ENCODE data around the gene TAS2R14.

TAS2R14 gene

GRCh38 chr12:10968765-10969456 is 29.8 kb upstream of the TAS2R14 start:
- H4K20me1 ChIP-seq (ENCODE audit: insufficient read depth): no peaks in the 10 kb centered on the region
- H3K36me3 ChIP-seq (ENCODE audit: insufficient read depth): no peaks in the 10 kb centered on the region
- H3K9ac ChIP-seq: no peak overlapping the region
- no peak overlapping the region for H3K27ac ChIP-seq
- no peak overlapping the region for H2AFZ ChIP-seq (ENCODE audit: low read depth)
- H3K4me2 ChIP-seq: no peak overlapping the region
- H3K4me1 ChIP-seq (ENCODE audit: low read depth, poor library complexity, severe bottlenecking): no peaks in the 10 kb centered on the region
- no peaks in the 10 kb centered on the region for H3K27me3 ChIP-seq (ENCODE audit: insufficient read depth, low read depth)
- no peak for TF ChIP-seq CTCF (conservative IDR thresholded peaks at IDR 0.05; ENCODE audit: low read depth, low read length)
- no peaks in the 10 kb centered on the region for H3K79me2 ChIP-seq (ENCODE audit: insufficient read depth, low read depth)
- no peak overlapping the region for H3K4me3 ChIP-seq (IDR thresholded peaks at IDR 0.05; ENCODE audit: insufficient read depth, low read depth, low read length)

- H3K36me3 ChIP-seq (ENCODE audit: insufficient read depth): no peaks in the 10 kb centered on the region
These were observed 28.3 kb upstream of the TAS2R14 start for GRCh38 chr12:10967409-10967808.

GRCh38 chr12:10966314-10966713 is 27.3 kb upstream of the TAS2R14 start:
- H3K79me2 ChIP-seq (ENCODE audit: insufficient read depth, low read depth): no peaks in the 10 kb centered on the region
- TF ChIP-seq CTCF (conservative IDR thresholded peaks at IDR 0.05; ENCODE audit: low read depth, low read length): no peak
- no peaks in the 10 kb centered on the region for H3K27me3 ChIP-seq (ENCODE audit: insufficient read depth, low read depth)

More at GRCh38 chr12:10967409-10967808, 28.3 kb upstream of the TAS2R14 start:
- TF ChIP-seq CTCF (conservative IDR thresholded peaks at IDR 0.05; ENCODE audit: low read depth, low read length): no peak
- Histone ChIP-seq H2AFZ (ENCODE audit: low read depth) (no peak overlapping the region), H3K4me1 (ENCODE audit: low read depth, poor library complexity, severe bottlenecking) (no peaks in the 10 kb centered on the region), H3K27ac (no peak overlapping the region), H3K4me2 (no peak overlapping the region), H3K27me3 (ENCODE audit: insufficient read depth, low read depth) (no peaks in the 10 kb centered on the region), H3K4me3 (IDR thresholded peaks at IDR 0.05; ENCODE audit: insufficient read depth, low read depth, low read length) (no peak overlapping the region), H3K9ac (no peak overlapping the region), H3K79me2 (ENCODE audit: insufficient read depth, low read depth) (no peaks in the 10 kb centered on the region), H4K20me1 (ENCODE audit: insufficient read depth) (no peaks in the 10 kb centered on the region)

GRCh38 chr12:10965476-10965875 is 26.4 kb upstream of the TAS2R14 start:
- Histone ChIP-seq H3K27ac (no peak overlapping the region), H3K79me2 (ENCODE audit: insufficient read depth, low read depth) (no peaks in the 10 kb centered on the region), H3K4me3 (IDR thresholded peaks at IDR 0.05; ENCODE audit: insufficient read depth, low read depth, low read length) (no peak overlapping the region), H3K27me3 (ENCODE audit: insufficient read depth, low read depth) (no peaks in the 10 kb centered on the region), H3K4me1 (ENCODE audit: low read depth, poor library complexity, severe bottlenecking) (no peaks in the 10 kb centered on the region), H4K20me1 (ENCODE audit: insufficient read depth) (no peaks in the 10 kb centered on the region), H3K4me2 (no peak overlapping the region), H3K9ac (no peak overlapping the region), H2AFZ (ENCODE audit: low read depth) (no peak overlapping the region), H3K36me3 (ENCODE audit: insufficient read depth) (no peaks in the 10 kb centered on the region)
- no peak for TF ChIP-seq CTCF (conservative IDR thresholded peaks at IDR 0.05; ENCODE audit: low read depth, low read length)

More at GRCh38 chr12:10966314-10966713, 27.3 kb upstream of the TAS2R14 start:
- no peak overlapping the region for H3K4me2 ChIP-seq
- no peaks in the 10 kb centered on the region for H3K36me3 ChIP-seq (ENCODE audit: insufficient read depth)
- no peak overlapping the region for H3K4me3 ChIP-seq (IDR thresholded peaks at IDR 0.05; ENCODE audit: insufficient read depth, low read depth, low read length)
- H3K9ac ChIP-seq: no peak overlapping the region
- no peaks in the 10 kb centered on the region for H3K4me1 ChIP-seq (ENCODE audit: low read depth, poor library complexity, severe bottlenecking)
- H4K20me1 ChIP-seq (ENCODE audit: insufficient read depth): no peaks in the 10 kb centered on the region
- no peak overlapping the region for H2AFZ ChIP-seq (ENCODE audit: low read depth)
- no peak overlapping the region for H3K27ac ChIP-seq
